Measurements from ENCODE around the gene CAMTA1.
"Not testable (repeated sequence)": the region's sequence is repeated elsewhere in the genome, so short reads cannot be mapped to it uniquely, and the experiment has no call there.

Gene CAMTA1

DNA sequence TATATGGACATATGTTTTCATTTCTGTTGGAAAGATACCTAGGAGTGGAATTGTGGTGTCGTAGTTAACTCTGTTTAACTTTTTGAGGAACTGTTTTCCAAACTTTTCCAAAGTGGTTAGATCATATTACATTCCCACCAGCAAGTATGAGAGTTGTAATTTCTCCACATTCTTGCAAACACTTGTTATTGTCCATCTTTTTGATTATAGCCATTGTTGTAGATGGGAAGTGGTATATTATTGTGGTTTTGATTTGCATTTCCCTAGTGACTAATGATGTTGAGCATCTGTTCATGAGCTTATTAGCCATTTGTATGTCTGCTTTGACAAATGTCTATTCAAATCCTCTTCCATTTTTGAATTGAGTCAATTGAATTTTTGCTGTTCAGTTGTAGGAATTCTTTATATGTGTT, 19.8 kb downstream of the CAMTA1 start:
- DNase-seq (ENCODE audit: low read depth in 2 of 3, low spot score in 1 of 3) = no peak

DNA sequence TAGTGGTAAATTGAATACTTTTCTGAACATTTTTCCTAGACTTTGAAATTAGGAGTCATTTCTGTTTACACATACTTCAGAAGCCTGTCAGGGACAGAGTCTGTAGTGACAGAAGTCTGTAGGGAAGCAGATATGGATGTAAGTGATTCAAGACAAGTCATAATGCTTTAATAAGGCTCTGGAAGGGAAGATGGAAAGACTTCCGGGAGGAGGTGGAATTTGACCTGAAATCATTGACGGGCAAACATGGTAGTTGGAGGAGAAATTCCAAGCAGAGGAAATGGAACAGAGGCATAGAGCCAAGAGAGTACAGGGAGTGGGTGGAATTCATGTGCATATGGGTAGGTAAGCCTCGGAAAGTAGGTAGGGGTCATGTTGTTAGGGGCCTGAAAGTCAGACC, 22.5 kb downstream of the CAMTA1 start:
- no peak for DNase-seq (ENCODE audit: low read depth in 2 of 3, low spot score in 1 of 3)

DNA sequence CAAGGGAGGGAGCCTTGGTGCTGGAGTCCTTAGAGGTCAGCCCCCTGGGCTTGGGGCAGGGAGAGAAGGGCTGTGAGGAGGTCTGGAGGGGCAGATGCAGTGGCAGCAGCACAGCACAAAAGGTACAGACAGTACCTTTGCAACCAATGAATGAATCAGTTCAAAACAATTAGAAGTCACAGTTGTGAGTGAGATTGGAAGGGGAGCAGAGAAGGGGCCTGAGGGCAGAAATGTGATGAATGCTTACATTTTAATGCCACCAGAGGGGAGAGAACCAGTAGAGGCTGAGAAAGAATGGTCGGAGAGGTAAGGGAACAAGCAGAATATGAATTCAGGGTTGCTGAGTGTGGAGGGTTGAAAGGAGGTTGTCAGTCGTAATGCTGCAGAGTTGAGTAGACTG, 24.2 kb downstream of the CAMTA1 start:
- DNase-seq (ENCODE audit: low read depth in 2 of 3, low spot score in 1 of 3) = no peak

DNA sequence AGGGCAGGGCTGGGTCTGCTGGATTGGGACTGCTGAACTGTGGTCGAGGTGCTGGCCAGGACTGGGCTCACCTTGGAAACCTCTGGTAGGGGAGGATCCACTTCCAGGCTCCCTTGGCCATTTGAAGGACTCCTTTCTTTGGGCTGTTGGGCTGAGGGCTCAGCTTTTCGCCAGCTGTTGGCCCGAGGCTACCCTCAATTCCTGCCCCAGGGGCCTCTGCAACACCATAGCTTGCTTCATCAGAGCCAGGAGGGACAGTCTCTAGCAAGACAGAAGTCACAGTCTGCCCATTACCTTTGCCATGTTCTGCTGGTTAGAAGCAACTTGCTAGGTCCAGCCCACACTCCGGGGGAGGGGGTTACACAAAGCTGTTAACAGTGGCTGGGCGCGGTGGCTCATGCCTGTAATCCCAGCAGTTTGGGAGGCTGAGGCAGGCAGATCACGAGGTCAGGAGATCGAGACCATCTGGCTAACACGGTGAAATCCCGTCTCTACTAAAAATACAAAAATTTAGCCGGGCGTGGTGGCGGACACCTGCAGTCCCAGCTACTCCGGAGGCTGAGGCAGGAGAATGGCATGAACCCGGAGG, 25.0 kb downstream of the CAMTA1 start:
- DNase-seq (ENCODE audit: low read depth in 2 of 3, low spot score in 1 of 3) = not testable (repeated sequence)

DNA sequence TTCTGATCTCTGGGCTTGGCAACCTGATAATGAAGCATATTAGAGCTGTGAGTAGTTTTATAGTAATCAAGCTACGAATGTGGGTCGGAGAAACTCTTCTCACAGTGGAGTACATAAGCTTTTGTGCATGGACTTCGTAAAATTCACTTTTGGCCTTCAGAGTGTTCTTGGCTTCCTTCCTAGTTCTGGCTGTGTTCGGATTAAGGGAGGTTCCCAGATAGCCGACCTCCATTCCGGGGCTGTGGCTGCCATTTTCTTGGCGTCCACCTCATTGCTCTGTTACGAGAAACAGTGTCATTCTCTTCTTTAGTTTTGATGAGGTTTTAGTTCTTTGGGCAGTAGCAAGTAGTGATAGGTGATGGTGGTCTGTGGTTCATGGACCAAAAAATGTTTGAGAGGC, 26.3 kb downstream of the CAMTA1 start:
- DNase-seq (ENCODE audit: low read depth in 2 of 3, low spot score in 1 of 3) = no peak

DNA sequence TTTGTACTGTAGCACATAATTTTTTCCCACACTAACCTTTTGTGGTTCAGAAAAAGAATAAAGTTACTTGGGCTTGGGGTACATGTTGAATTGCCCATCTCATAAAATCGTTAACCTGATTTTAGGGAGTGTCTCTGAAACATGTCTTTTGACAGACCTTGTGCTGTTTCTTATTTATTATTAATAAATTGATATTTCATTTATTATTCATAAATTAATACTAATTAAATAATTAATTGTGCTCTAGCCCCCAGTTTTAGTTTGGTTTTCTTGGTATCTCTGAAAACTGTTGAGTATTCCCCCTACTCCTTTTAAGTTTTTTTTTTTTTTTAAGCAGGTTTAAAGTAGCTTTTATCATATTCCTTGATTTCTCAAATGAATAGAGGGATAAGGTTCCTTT, 27.9 kb downstream of the CAMTA1 start:
- no peak for DNase-seq (ENCODE audit: low read depth in 2 of 3, low spot score in 1 of 3)

DNA sequence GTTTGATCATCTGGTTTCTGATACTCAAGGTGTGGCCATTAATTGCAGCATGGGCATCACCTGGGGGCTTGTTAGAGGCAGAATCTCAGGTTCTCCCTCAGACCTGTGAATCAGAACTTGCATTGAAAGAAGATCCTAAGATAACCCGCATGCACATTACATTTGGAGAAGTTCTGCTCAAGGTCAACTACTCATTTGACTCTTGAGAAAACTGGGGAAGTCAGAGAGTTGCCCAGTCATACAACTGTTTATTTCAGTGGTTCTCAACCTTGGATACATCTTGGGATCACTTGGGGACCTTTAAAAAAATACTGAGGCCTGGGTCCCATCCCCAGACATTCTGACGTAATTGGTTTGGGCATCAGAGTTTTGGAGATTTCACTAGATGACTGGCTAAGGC, 30.5 kb downstream of the CAMTA1 start:
- DNase-seq (ENCODE audit: low read depth in 2 of 3, low spot score in 1 of 3) = no peak

DNA sequence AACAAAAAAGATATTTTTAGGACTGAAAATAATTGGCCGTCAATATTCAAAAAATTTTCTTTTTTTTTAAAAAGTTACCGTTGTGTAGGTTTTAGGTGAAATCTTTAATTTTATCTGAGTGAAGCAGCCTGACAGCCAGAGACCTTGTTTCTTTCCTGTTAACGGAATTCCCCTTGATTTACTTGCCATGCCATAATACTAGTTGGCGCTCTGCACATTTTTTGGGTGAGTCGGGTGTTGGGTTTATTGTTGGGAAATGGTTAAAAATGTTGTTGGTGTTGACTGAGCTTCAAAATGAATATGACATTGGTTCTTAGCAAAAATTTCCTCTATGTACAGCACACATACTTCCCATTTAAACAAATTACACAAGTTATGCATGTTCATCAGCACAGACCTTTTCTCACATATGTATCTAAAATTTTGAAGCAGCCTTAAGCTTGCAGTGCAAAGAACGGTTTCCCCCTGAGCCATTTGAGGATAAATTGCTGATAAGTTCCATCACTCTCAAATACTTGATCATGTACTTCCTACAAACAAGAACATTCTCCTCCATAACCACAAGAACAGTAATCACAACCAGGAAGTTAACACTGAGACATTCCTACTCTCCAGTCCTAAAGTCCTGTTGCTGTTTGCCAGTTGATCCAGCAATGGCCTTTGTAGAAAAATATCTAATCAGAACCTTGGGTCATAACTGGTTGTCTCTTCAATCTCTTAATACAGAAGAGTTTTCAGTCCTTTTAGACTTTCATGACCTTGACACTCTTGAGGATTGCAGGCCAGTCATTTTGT, 34.2 kb downstream of the CAMTA1 start:
- no peak for DNase-seq (ENCODE audit: low read depth in 2 of 3, low spot score in 1 of 3)

DNA sequence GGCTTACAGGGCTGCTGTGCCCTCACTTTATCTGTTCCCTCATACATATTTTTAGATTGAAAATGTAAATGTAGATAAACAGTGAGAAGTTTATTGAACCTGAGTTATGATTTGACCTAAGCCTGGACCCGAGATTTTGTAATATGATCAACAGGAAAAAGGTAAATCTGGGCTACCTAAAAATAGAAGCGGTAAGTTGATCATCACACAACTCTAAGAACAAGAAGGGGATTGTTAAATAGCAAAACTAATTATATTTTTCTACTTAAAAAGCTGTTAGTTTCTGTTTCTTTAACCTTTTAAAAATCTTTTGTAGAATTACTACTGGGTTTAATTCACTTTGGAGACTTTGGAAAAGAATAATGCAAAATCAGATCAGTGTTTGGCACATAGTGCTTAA, 35.6 kb downstream of the CAMTA1 start:
- no peak for DNase-seq (ENCODE audit: low read depth in 2 of 3, low spot score in 1 of 3)

DNA sequence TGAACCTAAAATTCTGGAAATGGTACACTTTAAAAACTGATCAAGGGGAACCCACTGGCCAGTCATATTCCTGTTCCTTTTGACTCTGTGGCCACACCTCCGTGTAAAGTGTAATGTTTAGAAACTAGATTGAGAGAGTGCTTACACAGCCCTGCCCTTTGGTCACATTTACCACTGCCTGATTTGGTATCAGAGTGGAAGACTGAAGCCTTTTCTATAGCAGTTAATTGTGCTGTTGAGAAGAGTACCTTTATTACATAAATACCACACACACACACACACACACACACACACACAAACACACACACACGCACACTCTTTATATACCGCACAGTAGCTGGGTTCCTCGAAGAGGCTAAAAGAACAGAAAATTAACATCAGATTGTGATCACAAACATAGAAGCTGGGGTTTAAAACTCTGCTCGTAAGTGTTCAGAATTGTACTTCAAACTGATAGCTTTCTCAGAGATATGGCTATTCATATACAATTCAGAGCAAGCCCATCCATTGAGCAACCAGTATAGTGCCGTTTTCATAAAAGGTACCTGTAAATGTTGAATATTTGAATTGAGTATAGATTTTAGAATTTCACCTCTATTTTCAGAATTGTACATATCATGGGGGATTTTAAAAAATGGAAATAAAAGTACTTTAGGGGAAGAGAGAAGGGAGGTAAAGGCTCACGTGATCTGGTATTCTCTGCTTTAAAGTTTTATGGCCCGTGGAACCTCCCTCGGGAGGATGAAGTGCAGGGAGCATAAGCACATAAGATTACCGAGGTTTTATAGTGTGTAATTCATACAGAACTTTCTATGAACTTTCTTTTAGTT, 37.5 kb downstream of the CAMTA1 start:
- DNase-seq (ENCODE audit: low read depth in 2 of 3, low spot score in 1 of 3) = no peak

DNA sequence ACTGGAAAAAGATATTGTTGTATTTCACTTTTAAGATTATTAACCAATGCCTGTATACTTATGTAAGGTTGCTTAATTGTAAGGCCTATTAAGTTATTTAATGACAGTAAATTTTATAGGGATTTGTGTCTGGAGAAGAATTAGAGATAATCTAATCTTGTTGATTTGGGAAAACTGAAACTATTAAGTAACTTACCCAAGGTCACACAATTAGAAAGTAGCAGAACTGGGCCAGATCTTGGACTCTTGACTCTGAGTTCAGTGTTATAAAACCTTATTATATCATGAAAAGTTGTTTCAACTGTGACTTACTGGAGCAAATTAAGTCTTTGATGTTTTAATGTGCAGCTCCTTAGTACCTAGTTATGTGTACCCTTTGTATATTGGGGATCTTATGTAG, 38.5 kb downstream of the CAMTA1 start:
- DNase-seq (ENCODE audit: low read depth in 2 of 3, low spot score in 1 of 3) = no peak

DNA sequence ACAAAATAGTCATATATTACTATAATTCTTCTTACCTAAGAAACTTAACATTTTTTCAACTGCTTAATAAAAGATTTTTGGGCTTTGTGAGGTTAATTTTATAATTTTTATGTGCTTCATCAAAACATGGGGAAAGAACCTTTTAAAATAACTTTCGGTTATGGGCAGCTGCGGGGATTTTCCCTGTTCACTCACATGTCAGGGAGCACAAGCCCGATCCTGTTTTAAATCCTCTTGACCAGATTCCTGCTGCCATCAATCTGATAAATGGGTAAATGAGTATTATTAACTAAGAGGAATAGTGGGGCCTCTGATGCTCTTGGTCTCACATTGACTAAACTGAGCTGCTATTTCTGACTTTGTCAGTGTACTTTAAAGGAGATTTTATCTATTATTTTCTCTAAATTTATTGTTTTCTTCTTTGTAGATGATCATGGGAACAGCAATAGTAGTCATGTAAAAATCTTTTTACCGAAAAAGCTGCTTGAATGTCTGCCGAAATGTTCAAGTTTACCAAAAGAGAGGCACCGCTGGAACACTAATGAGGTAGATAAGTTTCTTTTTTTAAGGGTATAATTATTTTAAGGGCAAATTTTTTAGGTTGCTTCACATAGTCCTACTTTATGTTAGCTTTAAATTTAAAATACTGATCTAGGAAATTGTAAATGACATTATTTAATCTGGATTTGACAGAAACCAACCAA, 39.6 kb downstream of the CAMTA1 start:
- no peak for DNase-seq (ENCODE audit: low read depth in 2 of 3, low spot score in 1 of 3)

DNA sequence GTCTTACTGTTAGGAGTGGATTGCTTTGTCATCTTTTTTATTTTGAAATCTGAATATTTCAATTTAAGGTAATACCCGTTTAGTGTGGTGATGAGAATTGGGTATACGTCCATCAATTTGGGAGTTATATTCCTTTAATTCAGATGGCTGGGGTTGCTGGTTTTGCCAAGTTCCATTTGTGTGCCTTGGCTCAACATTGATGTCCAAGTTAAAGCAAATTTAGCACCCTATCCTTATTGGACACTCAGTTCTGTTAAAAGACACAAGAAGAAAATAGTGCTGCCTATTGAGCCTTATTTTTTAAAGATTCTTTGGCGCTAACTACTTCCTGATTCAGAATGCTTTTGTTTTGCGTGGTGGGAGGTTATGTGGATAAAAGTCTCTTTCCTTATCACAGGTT, 40.6 kb downstream of the CAMTA1 start:
- no peak for DNase-seq (ENCODE audit: low read depth in 2 of 3, low spot score in 1 of 3)

DNA sequence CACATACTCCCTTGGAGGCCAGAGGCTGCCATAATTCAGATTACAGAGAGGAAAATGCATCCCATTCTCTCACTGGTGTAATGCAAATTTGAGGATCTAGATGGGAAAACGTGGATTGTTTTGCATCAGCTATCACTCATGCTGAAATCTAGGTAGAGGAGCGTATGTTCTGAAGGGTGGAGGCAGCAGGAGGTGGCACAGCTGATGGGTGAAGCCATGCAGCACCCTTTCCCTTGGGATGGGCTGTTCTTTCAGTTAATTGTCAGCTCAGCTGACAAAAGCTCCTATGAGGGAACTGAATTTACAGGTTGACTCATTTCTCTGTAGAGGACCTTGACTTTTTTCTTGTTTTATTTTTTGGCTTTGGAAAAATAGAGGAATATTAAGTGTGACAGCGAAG, 41.8 kb downstream of the CAMTA1 start:
- no peak for DNase-seq (ENCODE audit: low read depth in 2 of 3, low spot score in 1 of 3)

DNA sequence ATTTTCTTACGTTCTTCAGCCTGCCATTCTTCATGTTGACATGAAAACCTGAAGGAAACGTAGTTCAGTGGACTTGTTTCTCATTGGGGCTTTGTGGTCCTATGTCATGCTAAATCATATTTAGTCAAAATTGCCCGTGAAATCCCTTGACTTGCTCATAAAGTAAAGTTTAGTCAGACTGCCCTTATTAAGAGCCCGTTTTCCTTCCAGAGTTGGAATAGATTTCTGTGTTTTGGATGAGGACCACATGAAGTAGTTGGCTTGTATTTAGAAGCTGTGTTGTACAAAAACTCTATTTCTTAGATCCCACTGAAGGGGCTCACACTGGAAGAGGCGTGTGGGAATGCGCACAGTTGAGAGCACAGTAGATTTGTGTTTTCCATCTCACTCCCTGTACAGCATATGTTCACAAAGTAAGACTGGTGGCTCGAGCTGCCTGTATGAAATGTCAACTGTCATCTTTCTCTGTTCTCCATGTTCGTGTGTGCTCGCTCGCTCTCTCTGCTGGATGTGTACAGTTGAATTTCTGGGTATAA, 42.4 kb downstream of the CAMTA1 start:
- DNase-seq (ENCODE audit: low read depth in 2 of 3, low spot score in 1 of 3) = no peak

DNA sequence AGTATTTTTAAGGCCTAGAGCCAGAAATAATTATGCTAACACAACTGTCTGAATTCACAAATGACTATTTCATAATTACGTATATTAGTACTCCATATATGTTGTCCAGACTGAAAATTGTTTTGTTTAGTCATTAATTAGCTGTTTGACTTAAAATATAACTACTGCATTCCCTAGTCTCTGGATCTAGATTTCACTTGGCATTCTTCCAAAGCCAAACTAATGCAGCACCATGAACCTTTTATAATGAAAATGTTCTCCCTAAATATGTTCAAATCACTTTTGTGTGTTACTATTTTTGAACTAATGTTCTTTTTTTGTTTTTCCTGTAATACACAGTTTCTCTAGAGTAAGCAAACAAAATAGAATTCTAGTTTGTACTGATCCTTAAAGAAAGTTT, 46.1 kb downstream of the CAMTA1 start:
- DNase-seq (ENCODE audit: low read depth in 2 of 3, low spot score in 1 of 3) = no peak

DNA sequence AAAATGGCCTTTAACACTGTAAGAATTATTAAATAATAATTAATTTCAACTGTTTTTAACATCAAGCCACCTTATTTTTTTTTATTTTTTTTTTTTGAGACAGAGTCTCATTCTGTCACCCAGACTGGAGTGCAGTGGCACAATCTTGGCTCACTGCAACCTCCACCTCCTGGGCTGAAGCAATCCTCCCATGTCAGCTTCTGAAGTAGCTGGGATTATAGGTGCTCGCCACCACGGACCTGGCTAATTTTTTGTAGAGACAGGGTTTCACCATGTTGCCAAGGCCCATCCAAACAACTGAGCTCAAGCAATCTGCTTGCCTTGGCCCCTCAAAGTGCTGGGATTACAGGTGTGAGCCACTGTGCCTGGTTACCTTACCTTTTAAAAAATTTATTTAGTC, 46.8 kb downstream of the CAMTA1 start:
- not testable (repeated sequence) for DNase-seq (ENCODE audit: low read depth in 2 of 3, low spot score in 1 of 3)

DNA sequence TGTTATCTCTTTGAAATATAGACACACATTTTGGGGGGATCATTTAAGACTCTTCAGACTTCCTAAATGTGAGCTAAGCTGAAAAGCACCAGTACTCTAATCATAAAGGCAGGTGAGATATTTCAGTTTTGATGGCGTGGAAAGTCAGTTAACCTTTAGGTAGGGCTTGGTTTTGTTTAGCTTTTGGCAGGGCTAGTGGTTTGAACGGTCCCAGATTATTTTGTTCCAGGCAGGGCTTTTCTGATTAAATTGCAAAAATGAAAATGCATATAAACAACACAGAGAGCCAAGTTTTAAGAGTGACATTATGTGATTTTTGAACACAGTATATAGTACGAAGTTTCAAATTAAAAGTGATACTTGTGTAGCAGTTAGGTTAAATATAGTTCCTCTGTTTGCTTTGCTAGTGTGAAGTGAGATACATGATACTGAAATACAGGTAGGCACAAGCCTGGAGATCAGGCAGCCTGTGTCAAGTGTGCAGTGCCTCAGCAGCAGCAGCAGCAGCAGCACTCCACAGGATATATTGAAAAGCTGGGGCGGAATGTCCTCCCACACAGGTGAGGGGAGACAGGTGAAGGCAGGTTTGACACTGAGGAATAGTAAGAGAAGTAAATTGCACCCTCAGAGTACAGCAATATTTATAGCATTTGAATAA, 47.4 kb downstream of the CAMTA1 start:
- no peak for DNase-seq (ENCODE audit: low read depth in 2 of 3, low spot score in 1 of 3)

DNA sequence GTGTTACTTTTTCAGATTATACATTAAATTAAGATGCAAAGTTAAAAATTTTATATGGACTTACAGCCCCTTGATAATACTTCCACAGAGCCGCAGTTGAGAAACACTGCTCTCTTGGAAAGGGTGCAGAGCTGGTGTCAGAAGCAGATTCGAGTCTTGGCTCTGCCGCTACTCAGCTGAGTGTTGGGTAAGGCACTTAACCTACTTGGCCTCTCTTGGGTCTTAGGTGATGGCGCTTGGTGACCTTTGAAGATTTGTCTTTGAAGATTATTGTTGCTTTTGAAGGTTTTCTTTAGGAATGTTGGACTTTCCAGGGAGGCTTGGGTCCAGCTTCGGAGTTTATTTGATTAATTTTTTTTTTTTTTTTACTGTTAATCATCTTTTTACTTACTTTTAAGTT, 48.5 kb downstream of the CAMTA1 start:
- no peak for DNase-seq (ENCODE audit: low read depth in 2 of 3, low spot score in 1 of 3)

DNA sequence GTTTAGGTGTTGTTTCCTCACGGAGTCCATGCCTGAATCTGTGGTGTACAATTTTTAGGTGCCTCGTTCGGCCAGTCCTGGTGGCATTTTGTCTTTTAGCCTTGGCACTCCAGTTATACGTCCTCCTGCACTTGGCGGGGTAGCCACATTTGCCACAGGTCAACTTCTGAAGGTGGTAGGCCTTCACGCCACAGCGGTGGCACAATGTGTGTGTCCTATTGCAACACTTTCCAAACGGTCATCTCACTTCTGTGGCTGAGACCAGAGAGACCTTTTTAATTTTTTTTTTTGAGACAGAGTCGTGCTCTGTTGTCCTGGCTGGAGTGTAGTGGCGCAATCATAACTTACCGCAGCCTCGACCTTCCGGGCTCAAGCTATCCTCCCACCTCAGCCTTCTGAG, 49.1 kb downstream of the CAMTA1 start:
- no peak for DNase-seq (ENCODE audit: low read depth in 2 of 3, low spot score in 1 of 3)

DNA sequence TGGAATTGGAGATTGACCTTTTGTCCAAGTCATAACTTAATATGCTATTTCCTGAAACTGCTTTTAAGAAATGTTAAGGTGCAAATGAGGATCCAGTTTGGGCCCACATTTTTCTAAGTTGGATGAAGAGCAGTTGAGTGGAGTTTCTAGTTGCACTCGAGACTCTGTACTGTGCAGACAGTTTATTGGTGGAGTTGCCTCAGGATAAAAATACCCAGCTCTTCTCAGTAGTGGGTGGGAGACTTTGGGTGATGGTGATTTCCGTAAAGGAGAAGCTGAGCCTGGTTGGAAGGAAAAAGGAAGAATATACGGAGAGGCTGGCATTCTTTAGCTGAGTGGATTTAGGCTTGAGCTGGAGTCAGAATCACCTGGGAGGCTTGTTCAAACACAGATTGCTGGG, 49.9 kb downstream of the CAMTA1 start:
- no peak for DNase-seq (ENCODE audit: low read depth in 2 of 3, low spot score in 1 of 3)

All from stimulated activated CD4-positive, alpha-beta T cell treated with anti-CD3 and anti-CD28 coated beads, Interleukin-12 subunit alpha, Interleukin-12 subunit beta, amount 100 ng/mL, for 48 hours (primary cell).